HEK293T (cell line): ENCODE results near the gene LRRTM3.

ENCODE experiments used
- ARNT ChIP-seq: fragments of 450-650 bp; IDR thresholded peaks from 2 replicates; pipeline ENCODE4 v1.6.1; 2017; ENCODE audit warnings: mild to moderate bottlenecking
- BHLHE40 ChIP-seq: fragments of 450-650 bp; IDR thresholded peaks from 2 replicates; pipeline ENCODE4 v1.6.1; 2016; ENCODE audit warnings: mild to moderate bottlenecking, moderate library complexity, borderline replicate concordance
- CTBP1 ChIP-seq: fragments of 450-650 bp; IDR thresholded peaks from 2 replicates; pipeline ENCODE4 v1.6.1; 2016; ENCODE audit warnings: borderline replicate concordance
- ELF4 ChIP-seq: fragments of 450-650 bp; IDR thresholded peaks from 2 replicates; pipeline ENCODE4 v1.6.1; 2017; ENCODE audit warnings: antibody characterized with exemption
- FOXK2 ChIP-seq: fragments of 450-650 bp; IDR thresholded peaks from 2 replicates; pipeline ENCODE4 v1.6.1; 2016; ENCODE audit warnings: mild to moderate bottlenecking
- FOXM1 ChIP-seq: fragments of 450-650 bp; IDR thresholded peaks from 2 replicates; pipeline ENCODE4 v1.6.1; 2017; ENCODE audit warnings: mild to moderate bottlenecking, borderline replicate concordance
- L3MBTL2 ChIP-seq: fragments of 450-650 bp; conservative IDR thresholded peaks from 2 replicates; pipeline ENCODE4 v1.6.1; 2016; ENCODE audit warnings: mild to moderate bottlenecking
- LEF1 ChIP-seq: fragments of 450-650 bp; IDR thresholded peaks from 2 replicates; pipeline ENCODE4 v1.6.1; 2017; ENCODE audit warnings: mild to moderate bottlenecking, borderline replicate concordance
- SUZ12 ChIP-seq: fragments of 450-650 bp; IDR thresholded peaks from 2 replicates; pipeline ENCODE4 v1.6.1; 2016; ENCODE audit warnings: mild to moderate bottlenecking
- TARDBP ChIP-seq: fragments of 450-650 bp; IDR thresholded peaks from 2 replicates; pipeline ENCODE4 v1.6.1; 2016

- TF ChIP-seq FOXM1 (no peak), FOXK2 (no peak), SUZ12 (no peak), TARDBP (no peak), BHLHE40 (no peak), ARNT (no peak), ELF4 (no peak), LEF1 (no peak), L3MBTL2 (no peak), CTBP1 (no peak)
Measured at GRCh38 chr10:67140641-67141040, 214.8 kb downstream of the LRRTM3 start.
